Measurements from ENCODE around the gene PTPRU.

PTPRU gene

GRCh38 chr1:29245876-29246275 lies 9.6 kb downstream of the PTPRU start:
- DNase-seq (ENCODE audit: low spot score), result peak; percentile 65

GRCh38 chr1:29247044-29247443 lies 10.7 kb downstream of the PTPRU start:
- no peak for DNase-seq (ENCODE audit: low spot score)

GRCh38 chr1:29247571-29248273 lies 11.4 kb downstream of the PTPRU start:
- DNase-seq (ENCODE audit: low spot score), result no peak

GRCh38 chr1:29248409-29248808 lies 12.1 kb downstream of the PTPRU start:
- DNase-seq (ENCODE audit: low spot score), result no peak

- DNase-seq (ENCODE audit: low spot score), result no peak
Observed at GRCh38 chr1:29249170-29249691, 12.9 kb downstream of the PTPRU start.

- DNase-seq (ENCODE audit: low spot score), result no peak
Observed at GRCh38 chr1:29249951-29250581, 13.7 kb downstream of the PTPRU start.

DNA sequence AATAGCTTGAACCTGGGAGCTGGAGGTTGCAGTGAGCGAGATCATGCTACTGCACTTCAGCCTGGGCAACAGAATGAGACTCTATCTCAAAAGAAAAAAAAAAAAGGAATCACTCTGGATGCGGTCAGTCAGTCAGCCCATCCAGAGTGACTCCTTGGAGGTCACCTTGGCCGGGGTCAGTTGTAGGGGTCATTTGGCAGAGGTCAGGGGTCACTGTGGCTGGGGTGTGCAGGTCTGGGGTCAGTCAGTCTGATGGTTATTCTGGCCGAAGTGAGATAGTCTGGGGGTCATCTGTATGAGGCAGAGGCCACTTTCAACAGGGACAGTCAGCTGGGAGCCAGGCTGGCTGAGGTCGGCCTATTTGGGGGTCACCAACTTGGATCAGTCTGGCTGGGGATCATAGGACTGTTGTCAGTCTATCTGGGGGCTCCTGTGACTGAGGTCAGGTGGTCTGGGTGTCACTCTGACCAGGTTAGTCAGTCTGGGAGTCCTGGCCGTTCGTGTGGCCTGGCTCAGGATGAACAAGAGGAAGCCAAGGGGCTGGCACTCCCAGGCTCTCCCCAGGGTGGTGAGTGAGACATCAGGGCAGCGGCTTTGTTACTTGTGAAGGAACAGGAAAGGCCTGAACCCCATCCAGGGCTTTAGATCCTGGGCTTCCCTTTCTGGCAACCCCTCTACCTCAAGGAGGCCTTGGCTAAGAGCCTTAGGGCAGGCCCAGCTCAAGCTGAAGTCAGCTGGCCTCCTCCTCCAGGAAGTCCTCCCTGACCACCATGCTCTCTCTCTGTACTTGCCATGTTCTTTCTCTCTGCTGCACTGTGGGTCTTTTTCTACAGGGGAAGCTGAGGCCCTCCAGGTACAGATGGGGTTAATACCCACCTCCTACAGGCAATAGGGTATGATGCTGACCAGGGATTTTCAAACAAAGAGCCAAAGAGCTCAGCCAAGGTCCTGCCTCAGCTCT lies 15.1 kb downstream of the PTPRU start:
- DNase-seq (ENCODE audit: low spot score), result no peak

DNA sequence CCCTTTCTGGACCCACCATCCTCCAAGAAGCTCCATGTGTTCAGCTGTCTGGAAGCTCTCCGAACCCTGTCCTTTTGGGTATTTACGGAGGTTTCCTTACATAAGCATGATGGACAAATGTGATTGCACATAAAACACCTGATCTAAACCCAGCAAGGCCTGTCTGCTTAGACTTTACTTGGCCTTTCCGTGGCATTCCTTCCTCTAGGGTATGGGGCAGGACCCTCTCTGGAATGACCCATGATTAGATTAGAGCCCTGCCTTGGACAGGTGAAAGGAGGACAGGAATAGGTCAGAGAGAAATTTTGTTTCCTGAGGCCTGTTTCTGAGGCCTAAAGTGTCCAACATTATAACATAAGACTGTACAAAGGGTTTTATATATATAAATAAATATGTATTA lies 16.9 kb downstream of the PTPRU start:
- DNase-seq (ENCODE audit: low spot score), result no peak

- no peak for DNase-seq (ENCODE audit: low spot score)
Observed at GRCh38 chr1:29254346-29254745, 18.0 kb downstream of the PTPRU start.

GRCh38 chr1:29255134-29255666 lies 18.9 kb downstream of the PTPRU start:
- no peak for DNase-seq (ENCODE audit: low spot score)

DNA sequence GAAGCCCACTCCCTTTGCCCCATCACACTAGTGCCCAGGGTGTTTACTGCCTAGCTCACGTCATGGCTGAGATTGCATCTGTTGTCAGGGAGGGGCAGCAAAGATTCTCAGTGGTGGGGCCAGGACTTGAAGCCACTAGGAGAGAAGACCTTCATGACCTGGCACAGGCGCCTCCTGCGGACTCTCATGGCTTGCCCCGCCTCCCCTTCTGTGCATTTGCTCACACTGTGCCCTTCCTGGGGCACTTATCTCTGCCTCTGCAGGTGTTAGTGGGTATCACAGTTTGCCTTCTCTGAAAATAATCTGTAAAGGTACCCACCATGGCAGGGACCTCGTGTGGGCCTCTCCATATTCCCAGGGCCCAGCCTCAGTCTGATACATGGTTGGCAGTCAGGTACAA lies 20.1 kb downstream of the PTPRU start:
- DNase-seq (ENCODE audit: low spot score), result no peak

DNA sequence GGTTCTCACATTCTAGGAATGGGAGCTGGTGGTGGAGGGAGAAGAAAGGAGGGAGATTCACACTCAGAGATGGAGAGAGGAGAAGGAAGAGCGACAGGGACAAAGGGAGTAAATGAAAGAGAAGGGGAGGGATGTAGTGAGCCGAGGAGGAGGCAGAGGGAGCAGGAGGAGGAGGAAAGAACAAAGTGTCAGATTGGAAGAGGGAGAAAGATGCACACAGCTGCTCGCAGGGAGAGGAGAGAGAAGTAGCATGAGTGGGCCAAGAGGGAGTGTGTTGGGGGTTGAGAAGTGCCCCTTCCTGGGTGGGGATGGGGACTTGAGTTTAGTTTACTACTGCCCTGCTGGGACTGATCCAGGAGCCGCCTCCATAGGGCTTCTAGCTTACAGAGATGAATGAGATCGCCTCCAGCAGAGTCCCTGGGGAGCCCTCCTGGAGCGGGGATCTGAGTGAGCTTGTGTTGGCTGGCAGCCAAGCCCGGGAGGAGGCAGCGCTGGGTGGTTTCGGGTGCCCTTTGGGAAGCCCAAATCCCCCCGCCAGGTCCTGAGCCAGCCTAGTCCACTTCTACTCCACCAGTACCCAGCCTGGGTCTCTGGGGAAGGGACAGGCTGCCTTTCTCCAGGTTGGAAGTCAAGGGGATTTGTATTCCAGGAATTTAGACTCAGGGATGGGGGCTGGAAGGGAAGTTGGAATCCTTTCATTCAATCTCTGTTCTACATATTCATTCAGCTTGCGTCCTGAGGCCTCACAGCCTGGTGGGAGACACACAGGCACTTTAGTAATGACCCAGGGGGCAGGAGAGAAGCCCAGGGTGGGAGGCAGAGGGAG lies 20.9 kb downstream of the PTPRU start:
- peak; percentile 32 for DNase-seq (ENCODE audit: low spot score)

GRCh38 chr1:29258189-29258975 lies 22.1 kb downstream of the PTPRU start:
- no peak for DNase-seq (ENCODE audit: low spot score)

- no peak for DNase-seq (ENCODE audit: low spot score)
Observed at GRCh38 chr1:29258976-29259801, 22.9 kb downstream of the PTPRU start.

DNA sequence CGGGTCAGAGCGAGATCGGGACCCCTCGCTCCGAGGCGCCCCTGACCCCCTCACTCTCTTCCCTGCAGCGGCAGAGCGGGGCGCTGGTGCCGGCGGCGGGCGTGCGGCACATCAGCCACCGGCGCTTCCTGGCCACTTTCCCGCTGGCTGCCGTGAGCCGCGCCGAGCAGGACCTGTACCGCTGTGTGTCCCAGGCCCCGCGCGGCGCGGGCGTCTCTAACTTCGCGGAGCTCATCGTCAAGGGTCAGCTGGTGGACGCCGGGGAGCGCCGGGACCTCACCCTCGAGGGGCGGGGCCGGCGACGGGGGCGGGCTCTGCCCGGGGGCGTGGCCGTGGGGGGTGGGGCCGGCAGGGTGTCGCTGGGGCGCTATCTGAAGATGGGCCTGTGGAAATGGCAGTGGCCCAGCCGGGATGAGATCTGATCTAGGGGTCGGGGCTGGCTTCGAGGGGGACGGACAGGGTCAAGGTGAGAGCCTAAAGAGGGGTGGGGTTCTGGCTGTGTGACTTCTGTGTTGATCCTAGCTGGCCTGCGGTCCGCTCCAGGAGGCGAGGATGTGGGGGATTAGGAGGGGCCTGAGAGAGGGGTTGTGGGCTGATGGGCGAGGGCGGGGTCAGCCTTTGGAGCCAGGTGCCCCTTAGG lies 23.6 kb downstream of the PTPRU start:
- peak; percentile 22 for DNase-seq (ENCODE audit: low spot score)

GRCh38 chr1:29260531-29260930 lies 24.2 kb downstream of the PTPRU start:
- no peak for DNase-seq (ENCODE audit: low spot score)

- no peak for DNase-seq (ENCODE audit: low spot score)
Observed at GRCh38 chr1:29264773-29265389, 28.6 kb downstream of the PTPRU start.

DNA sequence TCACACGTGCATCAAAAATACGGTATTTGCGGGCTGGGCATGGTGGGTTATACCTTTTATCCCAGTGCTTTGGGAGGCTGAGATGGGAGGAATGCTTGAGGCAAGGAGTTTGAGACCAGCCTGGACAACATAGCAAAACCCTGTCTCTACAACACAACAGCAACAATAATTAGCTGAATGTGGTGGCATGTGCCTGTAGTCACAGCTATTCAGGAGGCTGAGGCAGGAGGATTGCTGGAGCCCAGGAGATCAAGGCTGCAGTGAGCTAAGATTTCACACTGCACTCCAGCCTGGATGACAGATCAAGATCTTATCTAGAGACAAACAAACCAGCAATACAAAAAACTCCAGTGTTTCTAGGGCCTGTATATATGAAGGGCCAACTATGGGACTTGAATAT lies 30.6 kb downstream of the PTPRU start:
- DNase-seq (ENCODE audit: low spot score), result no peak
